GM18505 (cell line): ENCODE results near the gene HOXB3.

Source experiments
- ATAC-seq: cut with Tn5 transposase; IDR thresholded peaks from one replicate; pipeline ENCODE4 v1.9.1; 2021; ENCODE audit not compliant: unreplicated experiment
- POLR2A ChIP-seq: IDR thresholded peaks from 4 replicates; pipeline ENCODE4 v1.6.1; 2011; ENCODE audit warnings: borderline replicate concordance; ENCODE audit not compliant: insufficient read depth, insufficient read length; ENCODE audit errors: extremely low read depth

HOXB3 gene

DNA sequence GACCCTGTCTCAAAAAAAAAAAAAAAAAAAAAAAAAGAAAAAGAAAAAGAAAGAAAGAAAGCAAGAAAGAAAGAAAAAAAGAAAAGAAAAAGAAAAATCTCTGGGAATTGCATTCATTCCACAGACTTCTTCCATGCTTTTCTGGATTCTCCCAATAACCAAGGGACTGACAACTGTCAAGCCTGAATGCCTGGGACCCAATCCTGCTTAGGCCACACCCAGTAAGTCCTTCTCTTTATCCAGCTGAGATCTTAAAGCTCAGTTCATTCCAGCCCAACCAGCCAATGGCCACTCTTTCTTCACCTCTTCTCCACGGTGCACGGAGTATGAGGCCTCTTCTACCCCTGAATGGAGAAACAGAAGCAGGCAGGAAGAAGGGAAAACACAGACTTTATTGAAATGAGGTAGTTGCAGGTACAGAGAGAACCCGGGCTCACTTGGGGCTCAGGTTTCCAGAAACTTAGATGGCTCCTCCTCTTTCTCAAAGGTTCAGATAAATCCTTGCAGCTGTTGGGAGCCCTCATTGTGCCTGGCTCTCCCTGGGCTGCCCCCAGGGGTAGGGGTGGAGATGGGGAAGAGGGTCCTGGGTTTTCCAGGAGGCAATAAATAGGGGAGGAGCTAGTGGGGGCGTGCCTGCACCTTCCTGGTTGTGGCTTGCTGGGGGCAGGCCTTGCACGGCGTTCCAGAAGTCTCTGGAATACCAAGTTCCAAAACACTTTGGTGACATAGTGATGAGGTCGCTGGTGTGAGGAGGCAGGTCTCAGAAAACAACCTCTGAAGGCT, 61.7 kb downstream of the HOXB3 start:
- no peak for TF ChIP-seq POLR2A
- ATAC-seq = no peak

DNA sequence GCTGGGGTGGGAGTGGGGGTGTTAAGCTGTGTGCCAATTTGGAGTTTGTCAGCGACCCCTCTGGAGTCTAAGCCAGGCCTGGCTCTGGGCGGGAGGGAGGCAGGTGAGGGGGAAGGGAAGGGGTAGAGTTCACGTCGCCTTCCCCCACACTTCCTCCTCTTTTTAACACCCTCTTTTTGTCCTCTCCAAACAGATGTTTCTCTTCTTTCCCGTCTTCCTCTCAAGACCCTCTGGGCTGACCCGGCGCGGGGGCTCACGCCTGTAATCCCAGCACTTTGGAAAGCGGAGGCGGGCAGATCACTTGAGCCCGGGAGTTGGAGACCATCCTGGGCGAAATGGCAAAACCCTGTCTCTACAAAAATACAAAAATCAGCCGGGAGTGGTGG, 62.5 kb downstream of the HOXB3 start:
- TF ChIP-seq POLR2A = no peak
- ATAC-seq = no peak

DNA sequence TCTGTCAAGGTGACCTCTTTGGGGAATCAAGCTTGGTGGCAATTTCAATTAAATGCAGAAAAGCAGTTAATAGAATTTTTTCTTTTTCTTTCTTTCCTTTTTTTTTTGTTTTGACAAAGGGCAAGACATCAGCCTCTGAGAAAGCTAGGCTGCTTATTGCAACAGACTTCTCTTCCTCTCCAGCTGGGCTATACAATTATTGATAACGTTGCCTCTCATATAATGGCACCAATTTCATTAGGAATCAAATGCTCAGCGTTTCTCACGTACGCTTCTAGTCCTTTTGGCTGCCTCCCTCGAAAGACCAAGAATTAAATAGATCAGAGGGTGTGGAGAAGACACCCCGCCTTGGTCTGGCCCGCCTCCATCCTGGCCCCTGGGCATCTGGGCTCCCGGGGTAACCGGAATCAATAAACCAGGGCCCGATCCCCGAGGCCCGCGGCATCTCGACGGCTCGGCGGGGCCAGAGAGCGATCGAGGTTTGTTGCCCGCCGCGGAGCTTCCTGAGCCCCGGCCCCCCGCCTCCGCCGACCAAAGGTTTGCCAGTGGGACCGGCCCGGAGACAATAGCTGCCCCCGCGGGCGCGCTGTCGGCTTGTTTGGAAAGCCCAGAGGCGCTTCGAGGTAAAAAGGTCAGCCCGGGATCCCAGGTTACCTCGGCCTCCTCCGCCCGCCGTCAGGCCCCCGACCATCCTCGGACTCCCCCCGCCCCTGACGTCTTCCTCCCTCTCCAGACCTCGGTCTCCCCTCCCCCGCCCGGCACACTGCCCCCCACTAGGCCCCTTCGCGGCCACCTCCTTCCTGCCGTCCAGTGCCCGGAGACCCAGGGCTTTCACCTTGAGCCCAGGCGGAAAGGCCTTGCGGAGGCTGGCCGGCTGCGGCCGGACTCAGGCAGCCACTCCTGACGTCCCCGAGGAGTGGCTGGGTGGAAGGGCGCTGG, 63.2 kb downstream of the HOXB3 start:
- ATAC-seq = no peak
- no peak for TF ChIP-seq POLR2A

DNA sequence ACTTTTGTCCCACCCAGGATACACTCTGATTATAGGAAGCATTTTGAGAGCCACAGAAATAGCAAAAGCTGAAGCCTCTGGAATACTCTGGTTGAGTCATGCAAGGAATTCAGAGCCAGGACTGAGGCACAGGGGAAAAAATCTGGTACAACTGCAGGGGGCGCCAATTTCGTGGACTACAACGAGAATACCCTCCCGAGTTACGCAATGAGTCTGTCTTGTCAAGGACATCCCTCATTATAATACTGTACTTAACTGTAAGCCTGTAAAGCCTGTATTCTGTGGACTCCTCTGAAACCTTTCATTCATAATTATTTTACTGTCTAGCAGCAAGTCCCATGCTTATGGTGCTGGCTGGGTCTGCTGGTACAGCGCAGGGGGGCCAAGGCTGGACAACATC, 67.0 kb downstream of the HOXB3 start:
- TF ChIP-seq POLR2A = no peak
- no peak for ATAC-seq

DNA sequence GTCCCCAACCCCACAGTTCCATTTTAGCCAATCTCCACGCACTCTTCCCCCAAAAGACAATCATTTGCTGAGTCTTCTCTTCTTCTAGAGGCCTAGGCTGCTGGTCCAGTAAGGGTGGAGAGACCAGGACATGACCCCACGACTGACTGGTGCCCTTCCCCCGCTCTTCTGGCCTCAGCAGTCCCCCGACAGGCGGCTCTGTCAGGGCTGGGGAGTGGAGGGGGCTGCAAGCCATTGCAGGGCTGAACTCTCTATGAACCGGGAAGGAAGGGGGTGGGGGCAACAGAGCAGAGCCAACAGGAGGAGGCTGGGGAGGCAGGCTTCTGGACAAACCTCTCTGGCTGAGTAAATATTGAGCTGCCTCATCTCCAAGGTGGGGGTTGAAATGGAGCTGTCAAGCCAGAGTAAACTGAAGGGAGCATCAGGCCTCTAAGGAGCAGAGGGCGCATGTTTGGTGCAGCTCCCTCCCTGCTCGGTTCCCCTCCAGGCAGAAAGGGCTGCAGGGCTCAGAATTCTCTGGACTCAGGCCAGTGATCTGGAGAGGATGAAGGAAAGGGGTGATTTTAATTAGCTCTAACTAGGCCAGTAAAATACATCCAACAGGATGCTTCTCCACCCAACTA, 67.9 kb downstream of the HOXB3 start:
- no peak for TF ChIP-seq POLR2A
- no peak for ATAC-seq

DNA sequence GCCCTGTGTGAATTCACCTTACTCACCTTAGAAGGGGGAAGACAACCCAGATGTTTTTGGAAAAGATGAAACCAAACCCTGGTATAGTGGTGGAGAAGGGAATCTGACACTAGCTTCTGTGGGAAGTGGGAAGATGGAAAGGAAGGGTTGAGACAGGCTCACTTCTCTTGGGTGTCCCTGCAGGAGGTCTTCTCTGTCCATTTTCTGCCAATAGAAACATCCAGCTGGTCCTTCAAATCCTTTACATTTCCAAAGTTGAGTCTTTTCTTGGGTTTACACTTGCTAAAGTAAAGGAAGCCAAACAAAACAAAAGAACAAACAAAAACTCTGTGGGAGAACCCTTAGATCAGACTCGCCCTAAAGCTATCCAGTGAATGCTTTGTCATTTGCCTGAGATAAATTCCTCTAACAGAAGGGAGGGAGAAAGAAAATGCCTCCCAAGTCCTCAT, 69.4 kb downstream of the HOXB3 start:
- ATAC-seq = no peak
- no peak for TF ChIP-seq POLR2A

DNA sequence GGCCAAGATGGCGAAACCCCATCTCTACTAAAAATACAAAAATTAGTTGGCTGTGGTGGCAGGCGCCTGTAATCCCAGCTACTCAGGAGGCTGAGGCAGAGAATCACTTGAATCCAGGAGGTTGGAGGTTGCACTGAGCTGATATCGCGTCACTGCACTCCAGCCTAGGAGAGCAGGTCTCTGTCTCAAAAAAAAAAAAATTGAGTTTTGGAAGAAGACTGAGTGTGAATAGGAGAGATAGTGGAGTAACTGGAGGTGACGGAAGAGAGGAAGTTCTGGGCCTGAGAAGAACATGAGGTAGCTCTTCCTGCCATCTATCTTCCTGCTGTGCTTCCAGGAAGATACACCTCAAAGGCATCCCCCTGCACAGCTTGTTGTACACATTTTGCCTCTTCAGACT, 70.6 kb downstream of the HOXB3 start:
- no peak for ATAC-seq

DNA sequence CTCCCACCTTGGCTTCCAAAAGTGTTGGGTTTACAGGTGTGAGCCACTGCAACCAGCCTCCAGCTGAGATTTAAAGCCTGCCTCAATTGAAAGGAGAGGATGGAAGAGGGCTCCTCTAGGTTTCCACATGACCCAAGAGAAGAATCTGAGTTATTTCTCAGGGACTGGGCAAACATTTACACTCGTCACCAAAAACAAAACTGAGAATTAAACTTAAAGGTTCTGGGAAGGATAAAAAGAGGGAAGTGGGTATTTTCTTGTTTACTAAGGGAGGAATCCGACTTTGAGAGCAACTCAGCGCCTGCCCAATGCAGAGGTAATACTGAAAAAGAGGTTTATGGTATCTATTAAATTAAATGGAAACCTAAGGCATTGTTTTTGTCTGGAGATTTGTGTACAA, 72.6 kb downstream of the HOXB3 start:
- ATAC-seq = no peak
- no peak for TF ChIP-seq POLR2A

More for the DNA sequence above, 70.6 kb downstream of the HOXB3 start:
- no peak for TF ChIP-seq POLR2A

DNA sequence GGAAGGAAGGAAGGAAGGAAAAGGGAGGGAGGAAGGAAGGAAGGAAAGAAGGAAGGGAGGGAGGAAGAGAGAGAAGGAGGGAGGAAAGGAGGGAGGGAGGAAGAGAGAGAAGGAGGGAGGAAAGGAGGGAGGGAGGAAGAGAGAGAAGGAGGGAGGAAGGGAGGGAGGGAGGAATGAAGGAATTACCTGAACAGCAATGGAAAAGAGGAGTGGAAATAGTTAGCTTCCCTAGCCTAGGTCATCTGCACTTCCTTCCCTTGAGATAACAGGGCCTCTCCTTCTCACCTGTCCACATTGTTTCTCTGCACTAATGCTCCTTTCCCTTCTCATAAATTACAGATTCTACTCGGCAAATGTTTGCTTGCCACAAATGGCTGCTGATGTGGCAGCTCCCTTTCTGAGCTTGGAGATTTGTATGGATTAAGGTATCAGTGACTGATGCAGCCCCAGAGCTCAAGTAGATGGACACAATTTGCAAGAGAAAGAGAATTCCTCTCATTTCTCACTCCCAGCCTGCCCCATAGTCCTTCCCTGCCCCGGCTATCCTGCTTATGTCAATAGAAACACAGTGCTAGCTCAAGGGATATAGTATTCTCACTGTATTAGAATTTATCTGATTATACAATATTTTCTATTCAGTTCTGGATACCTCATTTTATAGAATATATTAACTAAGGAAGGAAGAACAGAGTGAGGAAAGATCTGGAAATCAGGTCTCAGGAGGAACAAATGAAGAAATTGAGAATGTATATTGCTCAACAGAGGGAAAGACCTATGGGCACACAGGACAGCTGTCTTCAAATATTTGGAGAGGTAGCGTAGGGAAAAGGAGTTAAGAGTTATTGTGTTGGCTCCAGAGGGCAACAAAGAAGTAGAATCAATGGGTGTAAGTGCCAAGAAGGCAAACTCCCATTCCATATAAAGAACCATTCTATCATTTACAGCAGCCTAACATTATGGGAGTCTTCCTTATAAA, 73.8 kb downstream of the HOXB3 start:
- ATAC-seq = no peak
- TF ChIP-seq POLR2A = no peak

DNA sequence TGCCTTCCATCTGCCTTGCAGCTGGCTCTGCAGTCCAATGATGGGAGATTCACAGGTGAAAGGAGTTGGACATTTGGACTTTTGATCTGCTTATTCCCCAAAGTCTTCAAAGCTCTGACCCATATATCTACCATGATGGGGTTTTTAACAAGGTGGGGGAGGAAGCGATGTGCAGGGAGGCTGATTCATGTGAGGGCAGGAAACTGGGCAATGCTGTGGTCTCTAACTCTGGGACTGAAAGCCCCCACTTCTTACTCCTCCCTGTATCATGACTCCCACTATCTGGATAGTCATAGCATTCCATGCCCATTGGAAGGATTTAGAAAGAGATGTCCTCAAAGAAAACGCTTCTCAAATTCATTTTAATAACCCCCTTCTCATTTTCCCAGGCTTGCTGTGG, 75.6 kb downstream of the HOXB3 start:
- TF ChIP-seq POLR2A = no peak
- no peak for ATAC-seq

DNA sequence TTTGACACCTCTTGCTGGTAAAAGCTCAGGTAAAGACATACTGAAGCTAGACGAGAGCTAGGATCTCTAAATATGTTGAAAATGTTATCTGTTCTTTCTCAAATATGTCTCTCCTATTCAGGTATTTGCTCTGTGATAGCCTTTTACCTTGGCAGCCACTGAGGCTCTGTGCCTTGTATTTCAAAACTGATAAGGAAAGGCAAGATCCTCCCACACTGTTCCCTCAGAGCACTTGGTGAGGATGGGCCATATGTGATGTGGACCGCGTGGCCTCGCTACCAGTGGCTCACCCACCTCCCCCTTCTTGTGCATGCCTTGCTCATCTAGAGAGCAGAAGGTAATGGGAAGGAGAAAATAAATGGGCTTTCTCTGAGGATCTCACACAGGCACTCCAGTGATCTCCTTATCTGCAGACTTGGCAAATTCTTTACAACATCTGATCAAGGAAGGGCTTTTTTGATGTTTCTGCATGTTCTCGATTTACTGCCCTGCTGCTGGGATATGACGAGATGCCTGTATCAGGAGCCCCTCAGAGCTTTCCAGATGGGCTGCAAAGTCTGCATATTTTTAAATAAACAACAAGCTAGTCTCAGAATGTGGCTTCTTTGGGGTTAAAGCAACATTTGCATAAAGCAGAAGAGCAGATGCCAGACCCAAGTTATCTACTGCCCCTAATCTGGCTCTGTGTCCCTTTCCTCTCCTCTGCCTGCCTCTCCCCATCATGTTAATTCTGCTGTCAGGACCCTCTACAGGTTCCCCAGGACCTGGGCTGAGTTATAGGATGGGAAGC, 76.2 kb downstream of the HOXB3 start:
- no peak for ATAC-seq
- no peak for TF ChIP-seq POLR2A

DNA sequence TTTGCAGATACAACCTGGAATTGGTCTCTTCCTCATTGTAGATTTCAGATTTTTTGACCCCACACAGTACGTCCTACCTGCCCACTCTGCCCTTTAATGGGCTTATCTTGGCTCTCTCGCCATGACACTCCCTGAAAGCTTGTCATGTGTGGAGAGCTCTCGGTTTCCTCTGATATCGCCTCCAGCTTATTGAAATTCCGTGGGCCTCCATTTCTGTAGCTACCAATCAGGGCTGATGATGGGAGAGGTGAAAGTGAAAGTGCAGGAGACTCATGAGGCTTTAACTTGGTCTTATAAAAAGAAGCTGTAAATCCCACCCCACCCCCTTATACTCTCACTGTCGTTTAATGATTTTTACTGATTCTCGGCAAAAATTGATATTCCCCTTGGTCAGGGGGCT, 76.9 kb downstream of the HOXB3 start:
- no peak for ATAC-seq
- TF ChIP-seq POLR2A = no peak
